IPS DF 4.7 (cell line): ENCODE results near the gene SLC6A19.
"Not testable (repeated sequence)": the region's sequence is repeated elsewhere in the genome, so short reads cannot be mapped to it uniquely, and the experiment has no call there.

Experiments
- DNase-seq: peaks from one replicate; pipeline ENCODE4 v3.0.0-alpha.2; 2013; ENCODE audit warnings: low spot score; ENCODE audit errors: extremely low read depth

The SLC6A19 gene

DNA sequence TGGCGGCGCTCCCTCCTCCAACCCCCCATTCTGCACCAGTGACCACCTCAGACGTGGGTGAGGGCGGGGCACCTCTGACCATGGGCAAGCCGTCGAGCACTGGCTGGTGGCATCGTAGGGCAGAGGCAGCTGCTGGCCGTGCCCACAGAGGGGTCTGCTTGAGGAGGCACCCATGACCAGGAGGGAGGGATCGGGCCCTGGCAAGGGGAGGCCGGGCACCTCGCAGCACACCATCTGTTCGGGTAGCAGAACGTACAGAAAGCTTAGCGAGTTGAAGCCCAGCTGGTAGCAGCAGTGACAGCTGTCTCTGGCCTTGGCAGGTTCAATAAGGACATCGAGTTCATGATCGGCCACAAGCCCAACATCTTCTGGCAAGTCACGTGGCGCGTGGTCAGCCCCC lies 19.4 kb downstream of the SLC6A19 start:
- no peak for DNase-seq

DNA sequence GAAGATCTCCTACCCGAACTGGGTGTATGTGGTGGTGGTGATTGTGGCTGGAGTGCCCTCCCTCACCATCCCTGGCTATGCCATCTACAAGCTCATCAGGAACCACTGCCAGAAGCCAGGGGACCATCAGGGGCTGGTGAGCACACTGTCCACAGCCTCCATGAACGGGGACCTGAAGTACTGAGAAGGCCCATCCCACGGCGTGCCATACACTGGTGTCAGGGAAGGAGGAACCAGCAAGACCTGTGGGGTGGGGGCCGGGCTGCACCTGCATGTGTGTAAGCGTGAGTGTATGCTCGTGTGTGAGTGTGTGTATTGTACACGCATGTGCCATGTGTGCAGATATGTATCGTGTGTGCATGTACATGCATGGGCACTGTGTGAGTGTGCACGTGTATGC lies 20.3 kb downstream of the SLC6A19 start:
- no peak for DNase-seq

DNA sequence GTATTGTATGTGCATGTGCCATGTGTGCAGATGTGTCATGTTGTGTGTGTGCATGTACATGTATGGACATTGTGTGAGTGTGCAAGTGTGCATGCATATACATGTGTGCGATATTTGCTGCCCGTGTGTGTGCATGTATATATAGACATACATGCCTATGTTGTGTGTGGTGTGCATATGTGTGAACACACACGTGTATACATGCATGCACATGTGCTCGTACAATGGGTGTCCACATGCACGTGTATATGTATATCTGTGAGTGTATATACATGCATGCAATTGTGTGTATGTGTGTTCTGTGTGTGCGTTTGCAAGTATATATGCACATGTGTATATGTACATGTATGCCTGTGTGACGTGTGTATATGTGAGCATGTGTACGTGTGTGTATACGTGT lies 20.8 kb downstream of the SLC6A19 start:
- no peak for DNase-seq

DNA sequence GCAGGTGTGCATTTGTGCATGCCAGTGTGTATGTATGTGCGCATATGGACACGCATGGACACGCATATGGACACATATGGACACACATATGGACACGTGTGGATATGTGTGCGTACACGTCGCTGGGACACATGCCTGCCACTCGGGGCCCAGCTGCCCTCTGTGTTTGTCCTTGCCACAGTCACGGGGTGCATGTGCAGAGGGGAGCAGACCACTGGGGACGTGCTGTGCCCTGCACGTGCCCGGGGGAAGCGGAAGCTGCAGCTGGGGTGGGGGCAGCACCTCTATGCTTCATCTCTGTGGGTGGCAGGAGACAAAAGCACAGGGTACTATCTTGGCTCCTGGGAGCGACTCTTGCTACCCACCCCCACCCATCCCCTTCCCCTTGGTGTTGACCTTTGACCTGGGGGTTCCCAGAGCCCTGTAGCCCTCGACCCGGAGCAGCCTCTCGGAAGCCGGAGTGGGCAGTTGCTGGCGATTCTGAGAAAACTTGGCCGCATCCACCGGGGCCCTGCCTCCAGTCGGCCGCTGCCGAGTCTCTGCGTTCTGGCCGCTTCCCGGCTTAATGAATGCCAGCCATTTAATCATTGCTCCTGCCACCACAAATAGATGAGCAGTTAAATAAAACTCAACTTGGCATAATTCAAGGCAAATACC lies 21.4 kb downstream of the SLC6A19 start:
- no peak for DNase-seq

DNA sequence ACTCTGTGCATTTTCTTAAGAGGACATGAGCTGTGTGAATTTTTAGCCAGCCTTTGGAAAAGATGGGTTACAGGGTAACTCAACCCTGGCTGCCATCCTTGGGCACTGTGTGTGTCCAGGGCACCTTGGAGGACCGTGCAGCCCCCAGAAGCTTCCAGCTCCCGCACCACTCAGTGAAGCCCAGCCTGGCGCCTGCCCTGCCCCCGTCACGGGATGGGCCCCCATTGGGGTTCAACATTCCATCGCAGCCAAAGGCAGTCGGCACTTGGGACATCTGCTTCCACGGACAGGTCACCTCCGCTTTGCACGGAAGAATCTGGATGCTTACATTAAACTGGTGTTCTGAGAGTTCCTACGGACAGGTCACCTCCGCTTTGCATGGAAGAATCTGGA lies 21.9 kb downstream of the SLC6A19 start:
- DNase-seq = no peak

DNA sequence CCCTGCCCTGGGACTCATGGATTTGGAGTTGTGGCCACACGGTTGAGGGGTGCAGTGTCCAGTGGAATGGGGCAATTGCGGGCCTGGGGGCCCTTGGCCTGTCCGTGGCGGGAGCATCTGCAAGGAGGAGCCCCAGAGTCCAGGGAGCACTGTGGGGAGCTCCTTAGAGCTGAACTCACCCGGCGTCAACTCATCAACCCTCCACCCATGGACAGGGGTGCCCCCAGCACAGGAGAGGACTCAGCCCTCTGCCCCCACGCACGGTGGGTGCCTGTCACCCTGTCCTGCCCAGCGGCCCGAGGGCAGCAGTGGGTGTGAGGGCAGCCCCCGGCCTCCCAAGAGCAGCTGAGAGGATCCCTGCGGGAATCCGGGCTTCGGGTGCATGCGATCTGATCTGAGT lies 23.2 kb downstream of the SLC6A19 start:
- no peak for DNase-seq

DNA sequence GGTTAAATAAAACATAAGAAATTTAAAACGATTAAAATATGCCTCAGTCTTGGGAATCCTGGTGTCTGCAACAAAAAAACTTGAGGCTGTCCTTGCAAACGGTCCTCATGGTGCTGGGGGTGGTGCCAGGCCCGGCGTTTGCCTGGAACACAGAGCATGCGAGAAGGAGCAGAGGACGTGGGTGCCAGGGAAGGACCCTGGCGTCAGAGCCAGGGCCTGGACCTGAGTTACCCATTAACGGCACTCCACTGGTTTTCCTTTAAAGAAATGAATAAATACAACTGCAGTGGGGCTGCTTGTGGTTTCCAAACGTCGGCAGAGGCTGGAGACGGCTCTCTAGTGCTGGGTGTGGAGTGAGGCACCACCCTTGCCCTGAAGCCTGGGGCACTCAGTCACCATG lies 23.7 kb downstream of the SLC6A19 start, which contains the start of gene SLC6A18:
Gene SLC6A18 (plus strand): TSS at position 301 of the 400 bp plus-strand sequence. CDS start 97 bp downstream, at position 398.
- DNase-seq = no peak

DNA sequence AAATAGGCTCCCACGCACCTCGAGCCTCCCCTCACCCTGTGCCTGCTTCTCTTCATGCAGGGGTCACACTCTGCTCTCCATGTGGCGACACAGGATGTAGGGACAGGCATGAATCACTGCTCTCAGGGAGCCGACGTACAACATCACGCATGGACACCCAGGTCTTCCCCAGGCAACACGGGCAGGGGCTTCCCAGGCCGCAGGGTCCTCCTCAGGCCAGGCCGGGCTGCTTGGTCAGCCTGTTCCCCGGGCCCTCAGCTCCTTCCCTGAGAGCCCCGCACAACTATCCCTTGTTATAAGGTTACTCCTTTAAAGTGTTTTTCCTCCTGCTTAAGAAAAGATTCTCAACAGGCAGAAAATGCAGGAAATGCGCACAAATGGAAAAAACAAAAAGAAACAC lies 24.8 kb downstream of the SLC6A19 start:
- DNase-seq = no peak

DNA sequence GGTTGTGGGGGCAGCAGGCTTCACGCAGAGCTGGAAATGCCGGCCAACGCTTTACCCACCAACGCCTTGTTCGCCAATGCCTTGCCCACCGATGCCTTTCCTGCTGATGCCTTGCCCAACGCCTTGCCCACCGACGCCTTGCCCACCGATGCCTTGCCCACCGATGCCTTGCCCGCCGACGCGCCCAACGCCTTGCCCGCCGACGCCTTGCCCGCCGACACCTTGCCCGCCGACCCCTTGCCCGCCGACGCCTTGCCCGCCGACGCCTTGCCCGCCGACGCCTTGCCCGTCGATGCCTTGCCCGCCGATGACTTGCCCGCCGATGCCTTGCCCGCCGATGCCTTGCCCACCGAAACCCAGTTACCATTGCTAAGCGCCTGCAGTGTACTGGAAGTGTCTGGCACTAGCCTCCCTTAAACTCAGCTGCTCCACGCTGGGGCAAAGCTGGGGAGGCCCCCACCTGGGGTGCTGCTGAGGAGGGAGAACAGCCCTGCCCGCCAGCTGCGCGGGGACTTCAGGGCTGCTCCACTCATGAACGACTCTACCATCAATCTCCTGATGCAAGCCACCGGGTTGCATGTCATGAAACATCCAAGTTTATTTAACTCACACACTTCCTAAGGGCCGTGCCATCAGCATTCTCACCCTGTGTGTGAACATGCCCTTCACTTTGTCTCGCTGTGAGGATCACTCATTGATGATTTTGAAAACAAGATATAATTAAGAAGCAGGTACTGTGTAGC lies 25.6 kb downstream of the SLC6A19 start:
- DNase-seq = no peak

DNA sequence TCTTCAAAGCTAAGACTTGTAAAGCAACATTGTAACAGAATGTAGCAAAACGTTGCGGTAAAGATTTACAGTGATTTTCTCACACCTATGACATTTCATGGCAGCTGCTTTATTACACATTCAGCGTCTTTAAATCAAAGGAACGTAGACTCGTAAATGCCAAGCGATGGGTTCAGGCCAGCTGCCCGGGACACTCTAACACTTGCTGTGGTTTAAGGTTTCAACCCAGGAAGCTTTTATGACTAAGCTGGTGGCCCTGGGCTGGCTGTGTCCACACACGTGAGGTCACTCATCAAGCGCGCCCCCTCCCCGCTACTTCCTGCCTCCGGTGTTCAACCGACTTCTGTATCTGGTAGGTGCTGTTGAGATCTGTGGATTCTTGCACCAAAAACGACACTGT lies 26.3 kb downstream of the SLC6A19 start:
- DNase-seq = no peak

DNA sequence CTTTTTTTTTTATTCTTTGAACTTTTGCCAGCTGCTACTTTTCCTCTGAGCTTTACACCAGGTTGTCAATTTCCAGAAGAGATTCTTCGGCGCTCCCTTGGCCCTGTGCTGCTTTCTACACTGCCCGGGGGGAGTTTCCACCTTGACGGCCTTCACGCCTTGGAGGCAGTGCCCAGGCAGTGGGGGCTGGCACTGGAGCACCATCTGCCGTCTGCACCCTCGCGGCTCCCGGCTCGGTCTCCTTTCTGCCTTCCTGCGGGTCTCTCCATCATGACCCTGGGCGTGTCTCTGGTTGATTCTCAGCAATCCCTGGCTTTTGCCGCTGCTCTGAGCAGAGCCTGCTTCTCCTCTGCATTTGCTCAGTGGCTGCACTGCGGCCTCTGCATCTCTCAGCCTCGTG lies 26.7 kb downstream of the SLC6A19 start:
- DNase-seq = no peak

DNA sequence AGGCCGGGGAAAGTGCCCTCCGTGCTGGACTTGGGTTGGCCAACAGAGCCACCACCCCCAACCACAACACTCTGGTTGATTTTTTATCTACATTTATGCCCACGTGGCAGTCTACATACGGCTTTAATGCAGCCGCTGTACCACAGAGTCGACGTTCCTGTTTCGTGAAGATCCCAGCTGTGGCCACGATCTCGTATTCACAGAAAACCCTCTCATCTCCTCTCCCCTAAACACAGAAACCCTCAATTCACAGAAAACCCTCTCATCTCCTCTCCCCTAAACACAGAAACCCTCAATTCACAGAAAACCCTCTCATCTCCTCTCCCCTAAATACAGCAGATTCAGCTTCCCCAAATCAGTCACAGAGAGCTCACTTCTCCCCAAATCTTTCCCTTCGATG lies 27.6 kb downstream of the SLC6A19 start:
- not testable (repeated sequence) for DNase-seq

DNA sequence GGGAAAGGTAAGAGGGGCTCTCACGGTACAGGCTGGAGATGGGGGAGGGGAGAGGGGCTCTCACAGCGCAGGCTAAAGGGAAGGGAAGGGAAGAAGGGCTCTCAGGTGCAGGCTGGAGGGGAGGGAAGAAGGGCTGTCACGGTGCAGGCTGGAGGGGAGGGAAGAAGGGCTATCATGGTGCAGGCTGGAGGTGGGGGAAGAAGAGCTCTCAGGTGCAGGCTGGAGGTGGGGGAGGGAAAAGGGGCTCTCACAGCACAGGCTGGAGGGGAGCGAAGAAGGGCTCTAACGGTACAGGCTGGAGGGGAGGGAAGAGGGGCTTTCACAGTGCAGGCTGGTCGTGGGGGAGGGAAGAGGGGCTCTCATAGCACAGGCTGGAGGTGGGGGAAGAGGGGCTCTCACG lies 28.4 kb downstream of the SLC6A19 start:
- no peak for DNase-seq

DNA sequence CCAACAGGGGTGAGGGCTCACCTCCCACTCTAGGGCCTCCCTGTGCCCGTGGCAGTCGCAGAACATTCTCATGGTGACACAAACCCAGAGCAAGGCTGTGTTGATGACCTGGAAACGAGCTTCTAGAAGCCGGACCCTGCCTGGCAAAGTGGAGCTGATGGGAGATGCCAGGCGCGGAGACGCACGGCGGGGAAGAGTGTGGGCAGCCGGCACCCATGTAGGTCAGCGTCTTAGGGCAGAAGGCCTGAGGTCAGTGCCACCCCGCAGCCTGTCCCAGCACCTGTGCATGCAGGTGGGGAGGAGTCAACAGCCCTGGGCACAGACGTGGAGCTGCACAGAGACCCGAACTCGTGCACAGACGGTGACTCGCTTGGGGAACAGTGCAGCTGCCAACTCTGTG lies 29.2 kb downstream of the SLC6A19 start:
- DNase-seq = no peak

DNA sequence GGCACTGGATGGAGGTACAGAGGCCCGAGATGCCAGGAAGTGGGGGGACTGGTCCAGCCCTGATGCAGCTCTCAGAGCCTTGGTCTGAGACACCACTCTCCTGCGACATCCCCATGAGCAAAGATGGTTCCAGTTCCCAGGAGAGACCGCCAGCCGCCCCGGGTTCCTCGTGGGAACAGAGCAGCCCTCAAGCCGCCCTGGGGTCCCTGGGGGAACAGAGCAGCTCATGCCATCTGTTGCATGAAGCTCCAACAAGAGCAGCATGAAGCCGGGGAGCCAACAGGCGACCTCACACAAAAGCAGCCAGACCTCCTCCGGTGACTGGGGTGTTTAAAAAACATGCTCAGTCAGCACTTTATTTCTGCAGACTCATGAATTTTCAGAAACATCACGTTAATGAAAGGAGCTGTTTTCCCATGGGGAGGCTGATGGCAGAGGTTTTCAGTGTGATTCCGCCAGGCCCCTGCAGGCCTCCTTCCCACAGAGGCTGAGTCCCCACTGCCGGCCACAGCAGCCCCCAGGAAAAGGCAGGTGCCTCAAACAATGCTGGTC lies 30.0 kb downstream of the SLC6A19 start:
- DNase-seq = no peak

DNA sequence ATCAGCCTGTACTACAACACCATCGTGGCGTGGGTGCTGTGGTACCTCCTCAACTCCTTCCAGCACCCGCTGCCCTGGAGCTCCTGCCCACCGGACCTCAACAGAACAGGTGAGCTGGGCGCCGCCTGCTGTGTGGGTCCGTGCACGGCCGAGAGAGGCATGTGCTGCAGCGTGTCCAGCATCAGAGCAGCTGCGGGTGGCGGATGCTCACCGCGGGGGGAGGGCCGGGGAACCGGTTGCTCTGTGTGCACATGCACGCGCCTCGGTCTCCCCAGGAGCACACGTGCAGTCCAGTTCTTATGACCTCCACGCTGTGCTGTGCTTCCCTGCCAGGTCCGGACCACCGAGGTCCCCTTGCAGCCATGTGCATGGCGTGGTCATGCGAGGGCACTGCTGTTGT lies 31.4 kb downstream of the SLC6A19 start:
- no peak for DNase-seq

DNA sequence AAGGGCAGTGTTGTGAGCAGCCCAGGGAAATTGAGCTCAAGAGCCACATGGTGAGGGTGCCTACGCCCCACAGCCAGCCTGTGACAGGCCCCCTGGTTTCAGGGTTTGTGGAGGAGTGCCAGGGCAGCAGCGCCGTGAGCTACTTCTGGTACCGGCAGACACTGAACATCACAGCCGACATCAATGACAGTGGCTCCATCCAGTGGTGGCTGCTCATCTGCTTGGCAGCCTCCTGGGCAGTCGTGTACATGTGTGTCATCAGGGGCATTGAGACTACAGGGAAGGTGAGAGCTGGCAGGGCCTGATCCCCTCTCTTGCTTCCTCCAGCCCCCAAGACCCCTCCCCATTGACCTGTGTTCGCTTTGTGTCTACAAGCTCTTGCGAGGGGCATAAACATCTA lies 34.0 kb downstream of the SLC6A19 start:
- no peak for DNase-seq

DNA sequence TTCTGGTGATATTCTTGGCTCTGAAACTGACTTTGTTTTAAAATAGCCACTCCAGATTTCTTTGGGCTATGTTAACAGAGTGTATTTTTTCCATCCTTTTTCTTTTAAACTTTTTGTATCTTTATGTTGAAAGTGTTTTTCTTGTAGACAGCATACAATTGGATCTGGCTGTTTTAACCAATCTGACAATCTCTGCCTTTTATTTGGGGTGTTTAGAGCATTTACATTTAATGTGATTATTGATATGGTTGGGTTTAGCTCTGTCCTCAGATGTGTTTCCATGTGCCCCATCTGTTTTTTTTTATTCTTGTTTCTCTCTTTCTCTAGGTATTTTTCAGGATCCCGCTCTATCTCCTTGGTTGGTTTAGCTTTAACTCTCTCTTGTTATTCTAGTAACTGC lies 34.4 kb downstream of the SLC6A19 start:
- DNase-seq = no peak

DNA sequence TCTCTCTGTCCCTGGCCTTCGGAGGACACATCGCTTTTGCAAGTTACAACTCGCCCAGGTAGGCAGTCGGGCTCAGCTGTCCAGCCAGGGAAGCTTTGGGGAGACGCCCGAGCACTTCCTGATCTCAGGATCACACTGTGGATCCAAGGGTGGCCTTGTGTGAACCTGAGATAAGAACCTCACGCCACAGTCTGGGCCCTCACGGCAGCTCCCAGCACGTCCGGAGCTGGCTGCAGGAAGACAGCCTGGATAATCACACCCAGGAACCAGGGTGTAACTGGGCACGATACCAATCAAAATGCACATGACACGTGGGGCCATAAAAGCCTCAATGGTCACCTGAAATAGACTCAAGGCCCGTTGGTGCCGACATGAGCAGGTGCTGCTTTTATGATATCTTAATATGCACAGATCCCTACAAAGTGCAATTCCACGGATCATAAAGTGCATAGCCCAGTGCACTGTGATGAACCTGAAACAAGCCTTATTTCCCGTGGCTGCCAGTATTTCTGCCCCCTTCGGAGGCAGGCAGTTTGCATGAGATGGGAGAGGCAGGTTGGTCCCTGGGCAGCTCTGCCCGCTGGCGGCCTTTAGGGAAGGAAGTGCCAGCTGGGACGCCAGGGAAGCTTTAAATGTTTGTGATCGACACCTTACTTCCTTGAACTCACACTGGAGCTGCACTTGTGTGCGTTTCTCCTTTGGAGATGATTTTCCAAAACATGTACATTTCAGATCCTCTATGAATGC lies 38.3 kb downstream of the SLC6A19 start:
- no peak for DNase-seq

DNA sequence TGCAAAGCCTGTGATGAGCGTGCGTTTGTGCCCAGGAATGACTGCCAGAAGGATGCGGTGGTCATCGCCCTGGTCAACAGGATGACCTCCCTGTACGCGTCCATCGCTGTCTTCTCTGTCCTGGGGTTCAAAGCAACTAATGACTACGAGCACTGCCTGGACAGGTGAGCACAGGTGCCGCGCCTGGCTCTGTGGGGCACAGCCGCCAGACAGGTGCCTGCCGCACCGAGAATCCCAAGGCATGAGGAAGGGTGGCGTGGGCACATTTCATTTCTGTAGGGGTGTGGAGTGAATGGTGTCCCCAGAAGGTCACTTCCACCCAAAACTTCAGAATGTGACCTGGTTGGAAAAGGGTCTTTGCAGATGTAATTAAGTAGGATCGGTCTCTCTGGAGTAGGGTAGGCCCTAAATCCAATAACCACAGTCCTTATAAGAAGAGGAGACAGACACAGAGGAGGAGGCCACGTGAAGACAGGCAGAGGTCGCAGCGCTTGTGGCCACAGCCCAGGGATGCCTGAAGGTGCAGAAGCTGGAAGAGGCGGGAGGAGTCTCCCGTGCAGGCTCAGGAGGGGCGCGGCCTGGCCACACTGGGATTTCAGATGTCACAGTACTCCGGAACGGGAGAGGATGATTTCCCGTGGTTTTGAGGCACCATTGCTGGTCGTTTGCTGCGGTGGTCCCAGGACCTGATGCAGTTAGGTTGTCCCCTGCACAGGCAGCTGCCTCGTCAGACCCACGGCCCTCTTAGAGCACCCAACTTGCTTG lies 39.3 kb downstream of the SLC6A19 start:
- DNase-seq = no peak

DNA sequence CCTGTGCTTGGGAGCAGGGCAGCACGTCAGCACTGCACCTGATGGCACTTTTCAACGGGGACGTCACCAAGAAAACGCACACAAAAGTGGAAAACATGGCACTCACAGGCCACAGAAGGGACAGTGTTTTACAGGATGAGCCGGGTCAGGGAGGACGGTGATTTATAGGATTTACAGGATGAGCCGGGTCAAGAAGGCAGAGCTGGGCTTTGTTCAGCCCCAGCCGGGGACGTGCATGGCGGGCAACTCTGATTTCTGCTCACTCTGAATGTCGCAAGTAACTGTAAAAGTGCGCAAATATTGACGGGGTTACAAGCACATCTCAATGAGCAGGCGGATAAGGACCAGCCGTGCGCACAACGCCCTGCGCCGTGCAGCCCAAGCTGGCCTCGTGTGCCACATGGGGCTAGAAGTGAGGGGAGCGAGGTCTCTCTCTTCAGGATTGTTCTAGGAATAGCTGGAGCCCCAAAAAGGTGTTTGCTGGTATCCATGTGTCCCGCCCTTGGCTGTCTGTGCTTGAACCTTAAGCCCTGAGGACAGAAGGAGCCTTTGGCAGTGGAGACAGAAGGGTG lies 40.2 kb downstream of the SLC6A19 start:
- no peak for DNase-seq
